ENCODE data around the gene PIEZO2. TPM values are rescaled to one million over a fixed set of nuclear protein-coding genes. Genes with fewer than 3 reads are reported as not detected.
"Not testable (repeated sequence)": the region's sequence is repeated elsewhere in the genome, so short reads cannot be mapped to it uniquely, and the experiment has no call there.

PIEZO2 gene
- total RNA-seq, 1 donor from 2014 or later = 51.0 TPM

- no peak for DNase-seq
Observed at GRCh38 chr18:11148680-11149440, 509 bp downstream of the PIEZO2 start.

GRCh38 chr18:11147962-11148679 is 1.2 kb downstream of the PIEZO2 start:
- DNase-seq = no peak

GRCh38 chr18:11147371-11147951 is 1.9 kb downstream of the PIEZO2 start:
- DNase-seq = no peak

- DNase-seq = no peak
Observed at GRCh38 chr18:11146947-11147345, 2.4 kb downstream of the PIEZO2 start.

- no peak for DNase-seq
Observed at GRCh38 chr18:11146238-11146946, 3.0 kb downstream of the PIEZO2 start.

- DNase-seq = no peak
Observed at GRCh38 chr18:11145413-11146191, 3.8 kb downstream of the PIEZO2 start.

- no peak for DNase-seq
Observed at GRCh38 chr18:11137400-11137799, 12.0 kb downstream of the PIEZO2 start.

- no peak for DNase-seq
Observed at GRCh38 chr18:11136241-11136640, 13.1 kb downstream of the PIEZO2 start.

- no peak for DNase-seq
Observed at GRCh38 chr18:11134940-11135339, 14.4 kb downstream of the PIEZO2 start.

- not testable (repeated sequence) for DNase-seq
Observed at GRCh38 chr18:11129059-11129458, 20.3 kb downstream of the PIEZO2 start.

GRCh38 chr18:11125492-11126315 is 23.7 kb downstream of the PIEZO2 start:
- DNase-seq = no peak

- no peak for DNase-seq
Observed at GRCh38 chr18:11124054-11124453, 25.3 kb downstream of the PIEZO2 start.

- DNase-seq = no peak
Observed at GRCh38 chr18:11121443-11121849, 27.9 kb downstream of the PIEZO2 start.

GRCh38 chr18:11119959-11120587 is 29.3 kb downstream of the PIEZO2 start:
- DNase-seq = no peak

- no peak for DNase-seq
Observed at GRCh38 chr18:11119550-11119949, 29.8 kb downstream of the PIEZO2 start.

GRCh38 chr18:11118051-11118766 is 31.2 kb downstream of the PIEZO2 start:
- DNase-seq = no peak

- peak; percentile 66 for DNase-seq
Observed at GRCh38 chr18:11115276-11115675, 34.1 kb downstream of the PIEZO2 start.

GRCh38 chr18:11114653-11115052 is 34.7 kb downstream of the PIEZO2 start:
- no peak for DNase-seq

- DNase-seq = no peak
Observed at GRCh38 chr18:11113937-11114336, 35.4 kb downstream of the PIEZO2 start.

- DNase-seq = no peak
Observed at GRCh38 chr18:11113046-11113548, 36.3 kb downstream of the PIEZO2 start.

All from skin of body (tissue), 2 donors.